Ascending aorta (tissue), 2 donors: ENCODE results near the gene SERINC3. TPM values are rescaled to one million over a fixed set of nuclear protein-coding genes. Genes with fewer than 3 reads are reported as not detected.

Source experiments
- DNase-seq, 2 donors: peaks; one replicate each; pipeline ENCODE4 v3.0.0-alpha.2; 2019; ENCODE audit warnings: low spot score in 2 of 2
- H3K27ac ChIP-seq, 2 donors: fragments of 200-600 bp; sonication (generic); one replicate each; pipeline ENCODE4 v1.5.1; 2016 to 2017; ENCODE audit warnings: mild to moderate bottlenecking in 1 of 2
- H3K27me3 ChIP-seq: fragments of 200-600 bp; sonication (generic); one replicate; pipeline ENCODE4 v1.5.1; 2017
- H3K36me3 ChIP-seq, 2 donors: fragments of 200-600 bp; sonication (generic); one replicate each; pipeline ENCODE4 v1.5.1; 2016
- H3K4me1 ChIP-seq, 2 donors: fragments of 200-600 bp; sonication (generic); one replicate each; pipeline ENCODE4 v1.5.1; 2016 to 2017; ENCODE audit warnings: mild to moderate bottlenecking in 1 of 2
- H3K4me3 ChIP-seq, 2 donors: fragments of 200-600 bp; sonication (generic); one replicate each; pipeline ENCODE4 v1.5.1; 2016 to 2017; ENCODE audit warnings: mild to moderate bottlenecking in 1 of 2
- H3K9me3 ChIP-seq, 2 donors: fragments of 200-600 bp; sonication (generic); one replicate each; pipeline ENCODE4 v1.5.1; 2016
- intact Hi-C: fragments of 100-400 bp; cut with DNase I; formaldehyde crosslinking; loops from one replicate; pipeline ENCODE4 v1.15.1; 2023
- total RNA-seq: library from RNA; depleted of rRNA; stranded (reverse); fragments of >200 nt; gene quantifications from one replicate; pipeline ENCODE4 v1.1.0, GENCODE V29; 2016
- TF ChIP-seq, protein P1 (sequence below), 3 experiments: fragments of 200-600 bp in 2 of 3; fragments of 450-650 bp in 1 of 3; sonication (generic) in 2 of 3; IDR thresholded peaks; one replicate each; pipeline ENCODE4 v1.5.1; 2016 to 2019; ENCODE audit warnings: antibody characterized with exemption in 3 of 3, mild to moderate bottlenecking in 1 of 3, moderate library complexity in 1 of 3

SERINC3 gene
- total RNA-seq, 1 donor from 2014 or later: 78.1 TPM

DNA sequence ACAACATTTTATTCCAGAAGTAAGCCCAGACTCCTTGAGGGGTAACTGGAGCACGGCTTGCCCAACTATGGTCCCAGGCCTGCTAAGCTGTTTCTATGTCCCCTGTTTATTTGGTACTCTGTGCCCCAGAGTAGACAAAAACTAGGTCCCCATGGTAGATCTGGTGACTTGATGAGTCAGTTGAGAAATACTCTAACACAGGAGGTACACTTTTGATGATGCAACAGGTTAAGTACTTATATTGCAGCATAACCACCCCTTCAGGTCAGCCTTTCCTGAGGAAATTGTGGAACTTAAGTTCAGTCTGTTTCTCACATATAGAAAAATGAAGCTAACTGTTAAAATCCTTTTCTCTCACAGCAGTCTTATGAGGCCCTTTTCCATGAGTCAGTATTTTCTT lies 26.6 kb downstream of the SERINC3 start:
- Histone ChIP-seq H3K9me3 (no peaks in the 10 kb centered on the region), H3K27me3 (no peaks in the 10 kb centered on the region), H3K27ac (peak overlapping the region; percentile 62 to 72), H3K4me3 (no peak overlapping the region), H3K36me3 (peaks cover 40 to 64% of the 10 kb centered on the region in 2 donors), H3K4me1 (peaks cover 0 to 24% of the 10 kb centered on the region in 2 donors)
- no peak for DNase-seq
- TF ChIP-seq, protein P1, sequence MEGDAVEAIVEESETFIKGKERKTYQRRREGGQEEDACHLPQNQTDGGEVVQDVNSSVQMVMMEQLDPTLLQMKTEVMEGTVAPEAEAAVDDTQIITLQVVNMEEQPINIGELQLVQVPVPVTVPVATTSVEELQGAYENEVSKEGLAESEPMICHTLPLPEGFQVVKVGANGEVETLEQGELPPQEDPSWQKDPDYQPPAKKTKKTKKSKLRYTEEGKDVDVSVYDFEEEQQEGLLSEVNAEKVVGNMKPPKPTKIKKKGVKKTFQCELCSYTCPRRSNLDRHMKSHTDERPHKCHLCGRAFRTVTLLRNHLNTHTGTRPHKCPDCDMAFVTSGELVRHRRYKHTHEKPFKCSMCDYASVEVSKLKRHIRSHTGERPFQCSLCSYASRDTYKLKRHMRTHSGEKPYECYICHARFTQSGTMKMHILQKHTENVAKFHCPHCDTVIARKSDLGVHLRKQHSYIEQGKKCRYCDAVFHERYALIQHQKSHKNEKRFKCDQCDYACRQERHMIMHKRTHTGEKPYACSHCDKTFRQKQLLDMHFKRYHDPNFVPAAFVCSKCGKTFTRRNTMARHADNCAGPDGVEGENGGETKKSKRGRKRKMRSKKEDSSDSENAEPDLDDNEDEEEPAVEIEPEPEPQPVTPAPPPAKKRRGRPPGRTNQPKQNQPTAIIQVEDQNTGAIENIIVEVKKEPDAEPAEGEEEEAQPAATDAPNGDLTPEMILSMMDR (IDR thresholded peaks at IDR 0.05): no peak
- intact Hi-C loops: no loop called here

DNA sequence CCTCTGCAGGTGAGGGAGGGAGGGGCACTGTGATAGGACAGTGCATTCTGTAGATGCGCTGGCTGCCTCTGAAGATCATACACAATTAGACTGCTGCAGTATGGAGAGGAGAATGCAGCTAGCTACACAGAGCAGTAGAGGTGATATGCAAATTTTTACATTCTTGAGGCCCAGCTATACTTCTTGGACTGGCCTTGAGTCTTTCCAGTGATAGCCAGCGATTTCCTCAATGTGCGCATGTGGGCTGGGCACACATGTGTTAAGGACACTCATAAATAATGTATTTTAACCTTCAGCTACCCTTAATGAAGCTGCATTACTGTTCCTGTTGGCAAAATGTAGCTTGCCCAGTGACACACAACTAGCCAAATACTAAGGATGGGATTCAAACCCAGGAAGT lies 27.2 kb downstream of the SERINC3 start:
- no peaks in the 10 kb centered on the region for H3K27me3 ChIP-seq
- no peak overlapping the region for H3K4me3 ChIP-seq
- H3K9me3 ChIP-seq: no peaks in the 10 kb centered on the region
- H3K4me1 ChIP-seq: peaks cover 0 to 24% of the 10 kb centered on the region in 2 donors
- peak overlapping the region; percentile 62 to 72 for H3K27ac ChIP-seq
- intact Hi-C loops: no loop called here
- TF ChIP-seq, protein P1 (IDR thresholded peaks at IDR 0.05): no peak
- peaks cover 38 to 64% of the 10 kb centered on the region in 2 donors for H3K36me3 ChIP-seq
- DNase-seq: no peak

DNA sequence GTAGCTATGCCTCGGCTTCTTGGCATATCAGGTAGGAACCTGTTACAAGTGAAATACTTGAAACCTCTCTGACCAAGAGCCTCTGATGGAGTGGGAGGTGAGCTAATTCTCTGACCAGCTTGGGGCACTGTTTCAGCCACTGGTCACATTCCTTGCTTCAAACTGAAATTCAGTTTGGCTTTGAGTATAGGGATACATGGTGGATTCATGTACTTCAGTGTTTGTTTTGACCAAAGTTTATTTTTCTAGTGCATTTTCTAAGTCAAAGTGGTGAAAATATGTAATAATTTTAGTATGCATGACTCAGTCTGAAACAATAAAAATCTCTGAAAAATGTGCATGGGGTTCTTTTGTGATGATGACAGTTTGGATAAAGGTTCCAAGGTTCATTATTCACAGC lies 27.6 kb downstream of the SERINC3 start:
- TF ChIP-seq, protein P1 (IDR thresholded peaks at IDR 0.05): no peak
- Histone ChIP-seq H3K36me3 (peaks cover 38 to 64% of the 10 kb centered on the region in 2 donors), H3K27ac (peak overlapping the region; percentile 62 to 72), H3K9me3 (no peaks in the 10 kb centered on the region), H3K4me1 (peaks cover 0 to 24% of the 10 kb centered on the region in 2 donors), H3K27me3 (no peaks in the 10 kb centered on the region), H3K4me3 (no peak overlapping the region)
- no peak for DNase-seq
- intact Hi-C loops: no loop called here

DNA sequence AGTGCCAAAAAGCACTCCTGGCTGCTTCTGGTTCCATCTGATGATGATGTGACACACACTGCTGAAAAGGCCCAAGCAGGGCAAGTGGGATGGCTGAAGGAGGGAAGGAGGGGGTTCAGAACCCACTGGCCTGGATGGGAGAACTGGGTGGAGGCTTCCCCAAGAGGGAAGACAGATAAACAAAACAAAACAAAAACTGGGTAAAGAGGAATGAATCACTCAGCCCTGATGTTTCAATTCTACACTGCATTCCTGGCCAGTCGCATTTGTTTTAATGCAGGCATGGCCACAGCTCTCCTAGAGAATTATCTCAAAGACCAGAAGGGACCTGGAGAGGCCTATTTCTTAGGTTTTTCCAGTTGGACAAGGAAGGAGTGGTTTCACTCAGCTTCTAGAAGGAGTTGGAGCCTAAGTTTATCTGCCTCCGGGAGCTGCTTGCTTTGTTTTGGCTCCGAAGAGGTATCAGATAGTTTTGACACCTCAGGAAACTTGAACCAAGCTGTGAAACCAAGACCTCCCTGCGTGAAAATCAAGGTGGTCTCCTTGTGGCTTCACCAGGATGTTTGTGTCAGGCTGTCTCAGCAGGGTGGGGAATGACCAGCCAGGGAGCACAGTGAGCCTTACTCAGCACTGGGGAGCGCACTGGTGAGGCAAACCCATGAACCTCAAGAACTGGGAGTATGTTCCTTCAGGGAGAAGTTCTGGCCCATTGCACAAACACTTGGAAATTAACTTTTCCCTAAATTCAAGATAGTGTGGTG lies 30.1 kb downstream of the SERINC3 start:
- intact Hi-C loops: no loop called here
- Histone ChIP-seq H3K27me3 (no peaks in the 10 kb centered on the region), H3K9me3 (no peaks in the 10 kb centered on the region), H3K36me3 (peaks cover 43 to 68% of the 10 kb centered on the region in 2 donors), H3K4me3 (no peak overlapping the region), H3K27ac (peak overlapping the region; percentile 58 to 70), H3K4me1 (peaks cover 0 to 24% of the 10 kb centered on the region in 2 donors)
- TF ChIP-seq, protein P1 (IDR thresholded peaks at IDR 0.05): no peak
- DNase-seq: no peak

DNA sequence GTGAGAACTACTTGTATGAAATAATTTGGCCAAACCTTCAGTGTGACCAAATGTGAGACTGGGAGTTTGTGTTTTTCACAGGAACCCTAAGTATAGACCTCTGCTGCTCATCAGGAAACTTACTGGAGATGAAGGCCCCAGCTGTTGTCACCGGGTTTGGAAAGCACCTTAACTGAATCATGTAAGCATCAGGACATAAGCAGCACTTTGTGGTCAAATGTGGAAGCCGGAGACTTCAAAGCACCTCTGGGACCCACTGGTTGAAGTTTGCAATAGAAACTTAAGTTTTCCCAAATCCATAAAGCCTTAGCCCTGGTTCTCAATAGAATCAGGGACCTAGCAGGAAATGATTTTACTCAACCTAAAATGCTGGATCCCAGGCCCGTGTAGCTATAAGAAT lies 31.9 kb downstream of the SERINC3 start:
- intact Hi-C loops: no loop called here
- H3K9me3 ChIP-seq: no peaks in the 10 kb centered on the region
- peaks cover 0 to 20% of the 10 kb centered on the region in 2 donors for H3K4me1 ChIP-seq
- DNase-seq: no peak
- H3K27me3 ChIP-seq: no peaks in the 10 kb centered on the region
- H3K4me3 ChIP-seq: no peak overlapping the region
- H3K36me3 ChIP-seq: peaks cover 37 to 69% of the 10 kb centered on the region in 2 donors
- TF ChIP-seq, protein P1 (IDR thresholded peaks at IDR 0.05): no peak
- H3K27ac ChIP-seq: peak overlapping the region in 1 of 2 donors; percentile 6
